Stimulated activated CD8-positive, alpha-beta memory T cell treated with anti-CD3 and anti-CD28 coated beads, Interleukin-7, amount 100 ng/mL, for 1 hour (primary cell): ENCODE measurements around the gene DAGLA.

Source experiments
- DNase-seq, 2 donors: peaks; one replicate each; pipeline ENCODE4 v3.0.0-alpha.2; 2020; ENCODE audit warnings: low read depth in 2 of 2

The DAGLA gene

DNA sequence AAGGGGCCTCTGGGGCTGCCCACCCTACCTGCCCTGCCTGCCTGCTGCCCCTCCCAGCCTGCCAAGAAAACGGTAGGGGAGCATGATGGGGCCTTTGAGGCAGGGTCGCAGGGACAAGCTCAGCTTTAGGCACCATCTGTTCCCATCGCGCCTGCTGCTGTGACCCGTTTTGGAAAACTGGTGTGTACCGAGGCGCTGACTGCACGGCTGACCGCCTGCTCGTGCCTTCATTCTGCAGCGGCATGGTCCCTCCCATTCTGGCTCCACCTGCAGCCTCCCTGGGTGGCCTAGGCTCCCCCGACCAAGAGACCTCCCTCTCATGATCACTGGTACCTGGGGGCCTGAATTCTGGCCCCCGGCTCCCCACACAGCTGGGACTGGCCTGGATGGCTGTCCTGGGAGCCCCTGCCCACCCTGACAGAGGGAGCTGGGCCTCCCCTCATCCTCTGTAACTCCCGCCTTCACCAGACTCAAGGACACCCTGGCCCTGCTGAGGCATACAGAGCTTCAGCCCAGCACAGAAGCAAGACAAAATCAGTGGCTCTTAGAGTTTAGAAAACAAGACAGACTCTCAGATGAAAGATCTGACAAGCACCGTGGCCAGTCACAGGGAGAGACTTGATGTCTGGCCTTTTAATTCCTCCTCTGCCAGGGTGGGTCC is 65.7 kb downstream of the DAGLA start:
- DNase-seq: no peak

DNA sequence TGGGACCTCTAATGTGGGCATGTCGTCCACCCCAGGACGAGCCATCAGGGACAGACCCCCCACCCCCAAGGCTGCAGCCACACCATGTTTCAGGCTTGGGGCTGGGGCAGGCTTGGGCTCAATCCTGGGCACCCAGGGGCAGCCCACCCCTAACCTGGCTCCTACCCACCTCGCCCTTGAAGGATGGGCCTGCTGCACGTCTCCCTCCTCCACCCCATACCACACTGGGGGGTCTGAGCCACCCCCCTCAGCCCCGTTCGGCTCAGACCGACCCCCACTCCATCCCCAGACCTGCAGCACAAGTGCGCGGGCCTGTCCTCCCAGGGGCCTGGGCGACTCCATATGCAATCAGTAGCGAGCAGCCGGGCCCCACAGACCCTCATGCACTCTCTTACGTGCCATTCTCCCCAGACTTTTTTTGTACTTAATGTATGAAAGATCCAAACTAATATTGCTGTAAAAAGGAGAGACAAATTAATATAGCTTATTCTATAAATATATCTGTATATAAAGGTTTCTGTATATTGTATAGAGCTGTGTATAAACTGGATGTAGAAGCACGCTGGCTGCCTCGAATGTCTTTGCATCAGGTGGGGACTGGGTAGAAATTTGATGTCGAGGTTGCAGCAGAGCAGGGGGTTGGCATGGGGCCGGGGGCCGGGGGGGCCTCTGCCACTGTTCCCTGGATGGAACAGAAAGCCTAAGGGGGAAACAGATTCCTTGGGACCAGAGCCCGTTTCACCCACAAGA is 66.4 kb downstream of the DAGLA start:
- DNase-seq: no peak

DNA sequence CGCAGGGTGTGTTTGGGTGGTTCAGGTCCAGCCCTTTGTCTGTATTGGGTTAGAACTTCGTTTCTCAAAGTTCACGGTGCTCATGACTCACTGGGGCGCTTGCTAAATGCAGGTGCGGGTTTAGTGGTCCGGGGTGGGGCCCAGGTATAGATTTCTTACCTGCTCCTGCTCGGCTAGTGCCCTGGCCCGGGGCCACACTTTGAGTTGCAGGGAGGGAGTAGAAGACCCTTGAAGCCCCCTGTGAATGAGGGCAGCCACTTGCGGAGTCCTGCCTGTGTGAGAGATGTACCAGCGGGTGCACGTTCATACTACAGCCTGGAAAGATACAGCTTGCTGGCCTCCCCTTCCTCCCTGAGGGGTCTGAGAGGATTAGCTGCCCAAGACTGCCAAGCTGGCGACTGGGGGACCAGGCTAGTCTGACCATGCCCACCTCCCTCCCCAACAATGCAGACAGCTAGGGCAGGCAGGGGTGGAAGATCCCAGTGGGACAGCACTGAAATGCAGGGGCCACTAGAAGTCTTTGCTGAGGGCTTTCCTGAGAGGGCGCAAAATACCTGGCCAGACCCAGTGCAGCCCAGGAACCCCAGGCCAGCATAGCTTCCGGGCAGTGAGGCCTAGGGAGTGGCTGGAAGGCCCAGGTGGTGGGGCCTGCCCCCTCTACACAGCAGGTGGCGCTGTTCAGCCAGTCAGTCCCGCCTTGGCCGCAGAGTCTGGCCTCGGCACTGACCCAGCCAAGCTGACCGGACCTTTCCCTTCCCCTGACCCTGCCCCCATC is 67.2 kb downstream of the DAGLA start:
- no peak for DNase-seq

DNA sequence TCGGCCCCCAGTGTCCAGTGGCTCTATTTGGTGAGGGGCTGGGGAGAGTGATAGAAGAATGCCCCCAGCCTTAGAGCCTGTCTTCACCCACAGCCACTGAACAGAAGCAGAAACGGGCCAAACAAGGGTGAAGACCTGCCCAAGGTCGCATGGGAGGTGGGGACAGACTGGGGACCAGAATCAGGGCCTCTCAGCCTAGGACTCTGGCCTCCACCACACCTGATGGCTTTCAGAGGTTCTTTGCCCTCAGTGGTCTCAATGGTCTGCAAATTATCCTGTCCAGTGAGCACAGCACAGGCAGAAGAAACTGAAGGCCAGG is 67.7 kb downstream of the DAGLA start:
- DNase-seq: no peak

DNA sequence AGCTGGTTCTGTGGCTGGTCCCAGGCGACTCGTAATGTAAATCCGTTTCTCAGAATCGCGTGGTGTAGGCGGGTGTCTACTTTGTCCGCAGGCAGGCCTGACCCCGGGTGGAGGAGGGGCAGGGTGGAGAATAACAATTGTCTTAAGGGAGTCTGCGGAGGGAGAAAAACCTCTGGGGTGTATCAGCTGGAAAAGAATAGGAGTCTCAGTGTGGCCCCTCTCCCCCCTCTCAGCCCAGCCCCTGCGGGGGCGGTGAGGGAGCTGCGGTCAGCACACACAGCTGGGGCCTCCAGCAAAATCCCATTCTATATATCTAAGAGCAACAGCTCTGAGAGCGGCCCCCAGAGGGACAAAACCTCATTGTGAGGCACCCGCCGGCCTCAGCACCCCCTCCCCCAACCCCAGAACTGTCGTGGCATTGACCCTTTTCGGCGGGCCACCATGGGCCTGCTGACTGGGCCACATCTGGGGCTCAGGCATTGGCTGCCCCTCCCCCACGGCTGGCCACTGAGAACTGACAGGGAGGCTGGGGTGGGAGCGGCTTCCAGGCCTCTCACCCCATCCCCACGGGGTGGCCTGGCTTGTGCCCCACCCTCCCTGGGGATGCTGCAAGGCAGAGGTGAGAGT is 69.5 kb downstream of the DAGLA start:
- DNase-seq: no peak

DNA sequence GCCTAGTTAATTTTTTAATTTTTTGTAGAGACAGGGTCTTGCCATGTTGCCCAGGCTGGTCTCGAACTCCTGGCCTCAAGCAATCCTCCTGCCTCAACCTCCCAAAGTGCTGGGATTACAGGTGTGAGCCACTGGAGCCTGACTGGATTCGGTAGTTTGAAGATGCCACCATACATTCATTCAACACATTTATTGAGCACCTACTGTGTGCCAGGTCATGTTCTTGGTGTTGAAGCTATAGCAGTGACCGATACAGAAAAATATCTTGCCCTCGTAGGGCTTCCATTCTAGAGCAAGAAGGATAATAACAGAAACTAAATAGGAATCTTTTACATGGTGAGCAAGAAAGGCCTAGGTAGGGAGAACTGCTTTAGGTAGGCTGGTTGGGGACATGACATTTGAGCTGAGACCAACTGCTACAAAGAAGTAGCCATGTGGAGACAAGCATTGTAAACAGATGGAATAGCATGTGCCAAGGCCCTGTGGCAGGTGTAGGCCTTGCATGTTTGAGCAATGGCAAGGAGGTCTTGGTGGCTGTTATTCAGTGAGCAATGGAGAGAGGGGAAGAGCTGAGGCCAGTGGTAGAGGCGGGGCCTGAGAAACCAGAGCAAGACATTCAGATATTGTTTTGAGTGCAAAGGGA is 70.6 kb downstream of the DAGLA start:
- no peak for DNase-seq

DNA sequence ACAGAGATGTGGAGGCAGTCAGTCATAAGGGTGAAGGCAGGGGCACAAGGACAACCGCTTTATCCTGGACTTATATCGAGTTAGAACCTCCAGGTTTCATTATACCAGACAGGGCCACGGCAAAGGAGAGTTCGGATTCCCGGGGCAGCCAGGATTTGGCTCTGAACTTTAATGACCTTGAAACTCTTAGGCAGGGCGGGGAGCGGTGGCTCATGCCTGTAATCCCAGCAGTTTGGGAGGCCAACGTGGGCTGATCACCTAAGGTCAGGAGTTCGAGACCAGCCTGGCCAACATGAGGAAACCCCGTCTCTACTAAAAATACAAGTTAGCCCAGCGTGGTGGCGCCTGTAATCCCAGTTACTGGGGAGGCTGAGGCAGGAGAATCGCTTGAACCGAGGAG is 71.2 kb downstream of the DAGLA start:
- no peak for DNase-seq

DNA sequence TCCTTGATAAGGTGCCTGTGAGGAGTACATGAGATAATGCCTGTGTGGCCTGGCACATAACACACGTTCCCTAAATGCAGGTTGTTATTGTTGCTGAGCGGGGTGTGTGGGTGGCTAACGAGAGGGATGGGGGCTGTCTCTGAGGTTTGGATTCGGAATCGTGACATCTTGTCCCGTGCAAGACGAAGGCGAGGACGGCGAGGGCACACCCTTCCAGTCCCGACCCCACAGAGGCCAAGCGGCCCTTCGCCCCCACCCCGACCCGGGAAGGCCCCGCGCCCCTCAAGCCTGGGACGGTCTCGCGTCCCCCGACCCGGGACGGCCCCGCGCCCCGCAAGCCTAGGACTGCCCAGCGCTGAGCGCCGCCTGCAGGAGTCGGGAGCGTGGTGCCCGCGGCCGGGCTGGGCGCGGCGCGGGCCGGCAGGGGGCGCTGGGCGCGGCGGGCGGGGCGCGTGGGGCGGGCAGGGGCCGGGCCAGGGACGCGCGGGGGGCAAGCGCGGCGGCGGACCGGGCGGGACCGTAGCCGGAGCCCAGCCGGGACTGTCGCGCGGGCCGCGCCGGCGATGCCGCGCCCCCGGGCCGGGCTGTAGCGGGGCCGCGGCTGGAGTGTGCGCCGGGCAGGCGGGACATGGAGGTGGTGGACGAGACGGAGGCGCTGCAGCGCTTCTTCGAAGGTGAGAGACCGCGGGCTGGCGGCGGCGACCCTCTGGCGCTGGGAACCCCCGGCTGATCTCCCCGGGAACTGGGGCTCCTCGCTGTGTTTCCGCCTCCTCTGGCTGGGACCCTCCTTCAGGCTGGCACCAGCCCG is 72.1 kb downstream of the DAGLA start, which contains the start of gene MYRF:
Gene MYRF (plus strand): TSS at position 520 of the 808 bp plus-strand sequence. CDS start 109 bp downstream, at position 629.
- DNase-seq: peak; percentile 4 to 28

DNA sequence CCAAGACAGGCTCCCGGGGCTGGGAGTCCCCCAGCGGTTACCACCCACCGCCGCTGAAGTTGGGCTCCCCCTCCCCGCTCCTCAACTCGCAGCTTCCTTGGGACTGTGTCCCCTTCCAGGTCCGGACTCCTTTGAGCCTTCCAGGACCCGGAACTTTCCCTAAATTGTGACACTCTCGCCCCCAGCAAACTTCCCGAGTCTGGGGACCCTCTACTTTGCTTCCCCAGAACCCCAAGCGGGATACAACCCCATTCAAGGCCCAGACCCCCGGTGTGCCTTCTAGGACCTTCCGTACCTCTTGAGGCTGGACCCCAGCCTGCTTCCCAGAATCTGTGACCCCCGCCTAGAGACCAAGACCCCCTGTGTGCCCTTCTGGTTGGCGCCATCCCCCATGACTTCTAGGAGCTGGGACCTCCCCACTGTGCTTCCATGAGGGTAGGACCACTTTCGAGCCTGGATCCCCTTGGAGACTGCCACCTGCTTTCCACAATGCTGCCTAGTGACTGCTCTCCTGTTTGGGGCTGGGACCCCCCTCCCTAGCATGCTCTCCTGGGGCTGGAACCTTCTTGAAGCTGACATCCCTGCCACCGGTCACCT is 72.8 kb downstream of the DAGLA start:
- no peak for DNase-seq

DNA sequence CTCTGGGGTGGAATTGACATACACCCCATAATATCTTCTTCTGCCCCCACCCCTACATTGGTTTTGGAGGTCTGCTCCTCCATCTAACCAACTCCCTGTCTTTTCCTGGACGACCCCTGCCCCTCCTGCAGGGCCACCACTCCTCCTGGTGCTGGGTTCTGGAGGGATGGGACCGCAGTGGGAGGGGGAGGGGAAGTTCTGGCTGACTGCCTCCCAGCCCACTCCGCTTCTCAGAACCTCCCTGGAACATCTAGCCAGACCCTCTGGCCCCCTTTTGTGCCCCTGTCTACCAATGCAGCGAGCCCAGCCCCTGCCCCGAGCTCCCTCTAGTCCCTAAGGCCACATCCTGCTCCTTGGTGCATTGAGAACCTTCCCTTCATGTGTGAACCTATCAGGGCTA is 73.5 kb downstream of the DAGLA start:
- DNase-seq: no peak

DNA sequence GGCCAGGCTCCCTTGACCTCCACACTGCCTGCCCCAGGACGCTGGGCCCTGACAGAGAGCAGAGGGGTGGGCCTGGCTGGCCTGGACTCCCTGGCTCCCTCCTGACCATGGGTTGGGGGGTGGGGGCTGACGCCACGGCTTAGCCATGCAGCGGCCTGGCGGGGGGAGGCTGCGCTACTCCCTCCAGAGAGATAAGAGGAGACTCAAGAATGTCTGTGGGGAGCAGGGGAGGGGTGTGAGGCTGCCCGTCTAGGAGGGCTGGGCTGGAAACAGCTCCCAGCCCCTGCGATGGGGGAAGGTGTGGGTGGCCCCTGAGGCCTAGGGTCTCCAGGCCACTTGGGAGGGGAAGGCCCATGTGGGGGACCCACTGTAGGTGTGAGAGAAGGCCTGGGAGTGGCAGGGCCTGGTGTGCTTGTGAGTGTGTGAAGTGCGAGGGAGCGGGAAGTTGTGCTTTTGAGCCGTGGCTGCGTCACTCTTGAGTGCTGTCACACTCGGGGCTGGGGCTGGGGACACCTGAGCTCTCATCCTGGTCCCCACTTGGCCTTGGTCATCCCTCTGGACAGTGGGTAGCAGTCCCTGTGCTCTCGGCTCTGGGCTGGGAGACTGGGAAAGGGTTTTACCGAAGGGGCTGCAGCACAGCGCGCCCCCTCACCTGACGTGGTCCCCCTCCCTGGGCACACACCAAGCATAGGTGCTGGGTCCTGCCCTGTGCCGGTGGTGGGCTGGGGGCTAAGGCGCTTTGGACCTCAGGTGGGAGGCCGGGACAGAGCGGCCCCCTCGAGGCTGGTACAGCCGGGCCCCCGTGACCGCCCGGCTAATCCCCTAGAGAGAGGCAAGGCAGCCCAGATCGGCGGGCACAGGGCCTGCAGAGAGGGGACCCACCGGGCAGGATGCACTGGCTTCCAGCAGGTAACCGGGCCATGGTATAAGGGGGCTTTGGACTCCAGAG is 74.6 kb downstream of the DAGLA start:
- DNase-seq: no peak

DNA sequence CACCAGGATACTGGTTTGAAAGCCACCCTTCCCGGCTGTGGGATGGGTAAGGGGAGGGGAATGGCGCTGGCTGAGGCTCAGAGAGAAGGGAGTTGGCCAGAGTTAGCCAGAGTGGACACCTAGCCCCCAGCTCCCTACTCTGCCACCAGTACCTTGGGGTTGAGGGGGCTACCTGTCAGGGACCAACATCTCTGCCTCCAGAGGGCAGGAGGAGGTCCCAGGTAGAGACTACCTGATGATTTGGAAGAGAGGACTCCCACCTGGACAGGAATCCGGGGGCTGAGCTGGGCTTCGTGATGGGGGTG is 75.9 kb downstream of the DAGLA start:
- no peak for DNase-seq

DNA sequence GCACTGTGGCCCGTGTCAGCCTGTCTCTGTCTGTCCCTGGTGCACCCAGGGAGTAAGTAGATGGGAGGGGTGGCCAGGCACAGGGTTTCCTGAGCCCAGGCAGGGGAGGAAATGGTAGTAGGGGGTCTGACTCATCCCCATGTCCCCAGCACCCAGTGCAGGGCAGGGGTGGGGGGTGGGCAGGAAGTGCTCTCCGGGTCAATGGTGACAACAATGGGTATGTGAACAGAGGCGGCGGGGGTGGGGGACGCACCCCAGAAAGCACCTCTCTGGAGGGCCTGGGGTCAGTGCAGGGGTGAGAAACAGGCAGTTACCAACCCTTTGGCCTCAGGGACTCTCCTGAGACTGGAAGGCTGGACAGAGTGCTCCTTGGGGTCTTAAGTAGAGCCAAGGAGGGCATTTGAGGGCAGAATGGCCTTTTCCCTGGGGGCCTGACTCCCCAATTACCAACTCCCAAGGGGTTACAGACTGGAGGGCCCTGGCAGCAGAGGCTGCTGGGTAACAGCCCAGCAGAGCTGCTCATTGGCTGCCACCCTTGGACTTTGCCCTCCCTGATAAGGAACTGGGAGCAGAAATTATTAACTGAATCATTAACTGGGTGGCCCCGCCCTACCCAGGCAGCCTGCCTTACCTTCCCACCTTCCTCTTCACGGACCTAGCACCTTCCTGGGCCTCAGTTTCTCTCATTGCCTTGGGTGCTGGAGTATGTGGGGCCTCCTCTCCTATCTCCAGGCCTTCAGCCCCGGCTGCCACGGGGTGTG is 76.4 kb downstream of the DAGLA start:
- DNase-seq: peak in 1 of 2 donors; percentile 20

DNA sequence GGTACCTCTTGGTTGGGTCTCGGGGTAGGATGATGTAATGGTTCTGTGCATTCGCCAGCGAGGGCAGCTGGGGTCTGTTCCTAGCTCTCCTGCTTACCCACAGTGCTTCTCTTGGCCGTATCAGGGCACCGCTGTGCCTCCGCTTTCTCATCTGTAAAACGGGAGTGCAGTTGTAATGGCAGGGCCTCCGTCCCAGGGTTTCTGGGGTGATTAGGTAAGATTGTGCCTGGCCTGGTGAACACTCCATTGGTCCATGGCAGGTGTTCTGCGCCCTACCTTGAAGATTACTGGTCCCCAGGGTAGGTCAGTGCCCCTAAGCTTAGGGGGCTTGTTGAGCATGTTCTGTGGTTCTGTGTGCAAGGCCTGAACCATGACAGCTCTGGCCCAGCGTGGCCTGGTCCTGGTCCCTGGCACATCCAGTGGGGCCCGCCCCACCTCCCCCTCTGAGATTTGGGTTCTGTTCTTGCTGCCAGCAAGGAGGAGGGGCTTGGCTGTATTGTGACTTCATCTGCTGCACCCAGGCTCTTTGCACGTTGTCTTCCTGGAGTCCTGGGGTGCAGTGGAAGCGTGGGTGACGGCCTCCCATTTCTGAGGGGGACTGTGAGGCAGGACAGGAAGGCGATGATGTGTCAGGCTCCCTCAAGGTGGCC is 77.1 kb downstream of the DAGLA start:
- DNase-seq: no peak

DNA sequence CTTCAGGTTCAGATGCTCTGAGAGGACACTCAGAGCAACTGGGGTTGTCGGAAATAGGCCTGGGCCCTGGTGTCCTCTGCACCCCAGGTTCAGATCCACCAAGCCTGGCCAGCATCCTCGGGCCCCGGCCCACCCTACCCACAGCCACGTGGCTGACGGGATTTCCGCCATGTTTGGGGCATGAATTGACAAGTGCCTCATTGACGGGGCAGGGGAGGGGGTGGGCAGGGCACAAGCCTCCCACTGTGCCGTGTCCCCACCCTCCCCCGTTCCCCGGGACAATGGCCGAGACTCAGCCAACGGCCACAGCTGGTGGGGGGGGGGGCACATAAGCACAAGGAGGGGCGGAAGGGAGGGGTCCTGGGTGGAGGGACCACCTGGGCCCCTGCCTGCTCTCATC is 80.8 kb downstream of the DAGLA start:
- DNase-seq: no peak

DNA sequence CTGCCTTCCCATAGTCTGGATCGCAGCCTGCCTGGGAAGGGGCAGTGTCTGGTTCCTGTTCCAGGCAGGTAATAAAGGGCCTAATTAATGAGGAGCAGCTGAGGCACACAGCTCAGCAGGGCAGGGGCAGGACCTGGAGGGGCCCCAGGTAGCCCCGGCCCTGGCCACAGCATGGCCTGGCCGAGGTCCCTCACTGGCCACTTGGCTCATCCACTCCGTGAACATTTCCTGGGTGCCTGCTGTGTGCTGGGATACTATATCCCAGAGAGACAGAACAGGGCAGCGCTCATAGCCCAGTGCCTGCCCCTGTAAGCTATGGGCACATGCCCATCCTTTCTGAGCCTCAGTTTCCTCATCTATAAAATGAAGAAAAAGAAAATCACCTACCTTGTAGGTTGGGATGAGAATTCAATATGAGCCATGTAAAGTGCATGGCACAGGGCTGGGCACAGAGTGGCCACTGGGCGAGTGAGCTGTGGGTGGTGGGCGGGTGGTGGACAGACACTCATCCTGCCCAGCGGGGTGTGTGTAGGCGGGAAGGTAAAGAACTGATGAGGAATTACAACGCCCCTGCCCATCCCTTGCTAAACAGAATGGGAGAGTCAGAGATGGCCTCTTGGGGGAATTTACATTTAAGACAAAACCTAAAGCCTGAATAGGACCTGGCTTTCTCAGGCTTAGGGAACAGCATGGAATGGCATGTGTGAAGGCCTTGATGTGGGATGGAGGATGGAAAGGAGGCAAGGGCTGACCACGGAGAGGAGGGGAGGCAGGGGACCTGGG is 81.4 kb downstream of the DAGLA start:
- DNase-seq: no peak

DNA sequence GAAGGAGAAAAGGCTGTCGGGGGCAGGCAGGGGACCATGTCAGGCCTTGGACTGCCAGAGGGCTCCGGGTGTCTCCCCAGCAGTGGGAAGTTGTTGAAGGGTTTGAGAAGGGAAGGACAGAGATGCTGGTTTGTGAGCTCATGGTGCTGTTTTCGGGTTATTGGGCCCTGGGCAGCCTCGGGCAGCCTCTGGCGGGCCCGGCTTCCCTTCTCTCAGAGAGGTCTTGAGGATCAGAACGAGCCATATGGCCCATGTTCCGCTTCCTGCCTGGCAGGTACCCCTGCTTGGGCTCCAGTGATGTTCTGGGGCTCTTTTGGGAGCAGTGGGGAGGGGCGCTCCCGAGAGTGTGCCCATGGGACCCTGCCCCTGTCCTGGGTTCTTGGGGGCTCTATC is 82.0 kb downstream of the DAGLA start:
- no peak for DNase-seq

DNA sequence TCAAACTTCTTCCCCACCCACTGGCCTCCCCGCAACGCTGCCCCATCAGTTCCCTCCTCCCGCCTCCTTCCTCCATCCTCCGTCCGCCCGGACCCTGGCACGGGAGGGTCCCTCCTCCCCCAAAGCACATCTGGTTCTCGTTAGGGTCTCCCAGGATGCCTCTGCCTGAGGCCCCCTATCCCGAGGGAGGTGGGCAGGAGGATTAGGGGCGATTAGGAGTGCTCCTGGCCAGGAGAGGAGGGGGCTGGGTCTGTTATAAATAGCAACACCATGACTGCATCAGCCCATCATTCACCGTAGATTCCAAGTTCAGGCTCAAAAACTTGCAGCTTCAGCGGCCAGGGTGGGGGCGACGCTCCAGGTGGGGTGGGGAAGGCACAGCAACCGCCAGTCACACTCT is 82.6 kb downstream of the DAGLA start:
- DNase-seq: no peak
